Activated CD8-positive, alpha-beta T cell treated with anti-CD3 and anti-CD28 coated beads for 36 hours (primary cell): ENCODE data around the gene ZNF506. TPM values are rescaled to one million over a fixed set of nuclear protein-coding genes. Genes with fewer than 3 reads are reported as not detected.
"Not testable (repeated sequence)": the region's sequence is repeated elsewhere in the genome, so short reads cannot be mapped to it uniquely, and the experiment has no call there.

Experiments used
- ATAC-seq: fragments of 200-7000 bp; cut with Tn5 transposase; one replicate; pipeline ENCODE4 v1.10.0; 2021; ENCODE audit warnings: mild to moderate bottlenecking, moderate library complexity
- CTCF ChIA-PET: fragments of 350-600 bp; sonication (Branson Sonifier 250); formaldehyde crosslinking; loops from one replicate; lab custom pipeline; 2021; ENCODE audit warnings: antibody characterized with exemption; lab: Charles Lee
- POLR2A ChIA-PET: fragments of 350-600 bp; sonication (Branson Sonifier 250); formaldehyde crosslinking; loops from one replicate; lab custom pipeline; 2021; ENCODE audit warnings: antibody characterized with exemption; lab: Charles Lee
- DNase-seq: peaks from one replicate; pipeline ENCODE4 v3.0.0-alpha.2; 2020
- H3K27ac Mint-ChIP-seq: one replicate; pipeline ENCODE4 v1.8.0; 2021; ENCODE audit warnings: mild to moderate bottlenecking, mixed read lengths
- H3K27me3 Mint-ChIP-seq: one replicate; pipeline ENCODE4 v1.8.0; 2021; ENCODE audit warnings: mixed read lengths
- H3K36me3 Mint-ChIP-seq: one replicate; pipeline ENCODE4 v1.8.0; 2021; ENCODE audit warnings: low read depth, mixed read lengths
- H3K4me1 Mint-ChIP-seq: one replicate; pipeline ENCODE4 v1.8.0; 2021; ENCODE audit warnings: low read depth, mixed read lengths
- H3K4me3 Mint-ChIP-seq: one replicate; pipeline ENCODE4 v1.8.0; 2021; ENCODE audit warnings: mild to moderate bottlenecking, moderate library complexity, mixed read lengths
- H3K9me3 Mint-ChIP-seq: one replicate; pipeline ENCODE4 v1.8.0; 2021; ENCODE audit warnings: mixed read lengths
- intact Hi-C: fragments of 100-400 bp; cut with micrococcal nuclease; formaldehyde crosslinking; loops from one replicate; pipeline ENCODE4 v1.10.0; 2022
- total RNA-seq, 2 experiments: library from RNA; stranded (reverse); gene quantifications; one replicate each; pipeline ENCODE4 v1.2.3, GENCODE V29; 2021
- TF ChIP-seq, protein P1 (sequence below): fragments of 200-600 bp; IDR thresholded peaks from one replicate; pipeline ENCODE4 v1.8.0; 2022; ENCODE audit warnings: antibody characterized with exemption, mild to moderate bottlenecking

Gene ZNF506
- total RNA-seq, 2 experiments from 2014 or later, result 45.5 to 48.7 TPM

DNA sequence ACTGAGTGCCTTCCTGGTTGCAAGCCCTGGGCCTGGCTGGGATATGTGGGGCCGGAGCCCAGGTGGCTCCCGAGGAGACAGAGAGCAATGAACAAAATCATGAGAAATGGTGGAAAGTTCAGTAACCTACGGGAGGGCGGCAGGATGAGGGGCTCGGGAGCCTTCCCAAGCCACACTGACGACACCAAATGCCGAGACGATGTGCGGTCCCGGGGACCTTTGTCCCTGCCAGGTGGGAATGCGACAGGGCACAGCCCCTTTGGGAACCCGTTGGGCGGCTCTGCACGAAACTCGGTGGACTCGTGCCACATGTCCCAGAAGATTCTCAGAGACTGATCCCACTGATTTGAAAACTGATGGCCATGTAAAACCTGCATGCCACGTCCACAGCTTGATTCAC, 76.9 kb downstream of the ZNF506 start:
- no peak overlapping the region for H3K27ac Mint-ChIP-seq
- DNase-seq (no peak), ATAC-seq (no peak)
- H3K27me3 Mint-ChIP-seq, result no peaks in the 10 kb centered on the region
- ChIA-PET CTCF (interaction anchor here (1.2 kb wide), 1 partner anchor 12 kb away, joined by 3 read pairs; the partner anchor contains the start of gene ZNF14), POLR2A (interaction anchor here (0.6 kb wide), 1 partner anchor 111 kb away, joined by 3 read pairs; no protein-coding TSS in a partner anchor)
- H3K36me3 Mint-ChIP-seq, result no peaks in the 10 kb centered on the region
- no peaks in the 10 kb centered on the region for H3K4me1 Mint-ChIP-seq
- H3K9me3 Mint-ChIP-seq, result no peaks in the 10 kb centered on the region
- intact Hi-C loops, result no loop called here
- no peak overlapping the region for H3K4me3 Mint-ChIP-seq
- TF ChIP-seq, protein P1, sequence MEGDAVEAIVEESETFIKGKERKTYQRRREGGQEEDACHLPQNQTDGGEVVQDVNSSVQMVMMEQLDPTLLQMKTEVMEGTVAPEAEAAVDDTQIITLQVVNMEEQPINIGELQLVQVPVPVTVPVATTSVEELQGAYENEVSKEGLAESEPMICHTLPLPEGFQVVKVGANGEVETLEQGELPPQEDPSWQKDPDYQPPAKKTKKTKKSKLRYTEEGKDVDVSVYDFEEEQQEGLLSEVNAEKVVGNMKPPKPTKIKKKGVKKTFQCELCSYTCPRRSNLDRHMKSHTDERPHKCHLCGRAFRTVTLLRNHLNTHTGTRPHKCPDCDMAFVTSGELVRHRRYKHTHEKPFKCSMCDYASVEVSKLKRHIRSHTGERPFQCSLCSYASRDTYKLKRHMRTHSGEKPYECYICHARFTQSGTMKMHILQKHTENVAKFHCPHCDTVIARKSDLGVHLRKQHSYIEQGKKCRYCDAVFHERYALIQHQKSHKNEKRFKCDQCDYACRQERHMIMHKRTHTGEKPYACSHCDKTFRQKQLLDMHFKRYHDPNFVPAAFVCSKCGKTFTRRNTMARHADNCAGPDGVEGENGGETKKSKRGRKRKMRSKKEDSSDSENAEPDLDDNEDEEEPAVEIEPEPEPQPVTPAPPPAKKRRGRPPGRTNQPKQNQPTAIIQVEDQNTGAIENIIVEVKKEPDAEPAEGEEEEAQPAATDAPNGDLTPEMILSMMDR, result no peak

DNA sequence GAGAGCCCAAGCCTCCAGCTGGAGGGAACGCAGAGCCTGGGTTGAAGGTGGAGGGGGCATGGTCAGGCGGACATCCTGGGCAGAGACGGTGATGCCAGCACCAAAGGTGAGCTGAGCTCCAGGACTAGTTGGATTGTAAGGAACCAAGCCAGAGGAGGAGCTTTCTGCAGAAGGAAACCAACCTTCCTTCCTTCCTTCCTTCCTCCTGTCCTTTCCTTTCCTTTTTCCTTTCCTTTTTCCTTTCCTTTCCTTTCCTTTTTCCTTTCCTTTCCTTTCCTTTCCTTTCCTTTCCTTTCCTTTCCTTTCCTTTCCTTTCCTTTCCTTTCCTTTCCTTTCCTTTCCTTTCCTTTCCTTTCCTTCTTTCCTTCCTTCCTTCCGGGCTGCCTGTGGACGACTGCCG, 77.6 kb downstream of the ZNF506 start:
- DNase-seq, POLR2A ChIA-PET, H3K9me3 Mint-ChIP-seq, H3K36me3 Mint-ChIP-seq, H3K4me1 Mint-ChIP-seq, intact Hi-C loops, H3K27me3 Mint-ChIP-seq, H3K4me3 Mint-ChIP-seq, ATAC-seq, H3K27ac Mint-ChIP-seq: not testable (repeated sequence)
- CTCF ChIA-PET, result interaction anchor here (1.2 kb wide), 1 partner anchor 11 kb away, joined by 3 read pairs; the partner anchor contains the start of gene ZNF14

DNA sequence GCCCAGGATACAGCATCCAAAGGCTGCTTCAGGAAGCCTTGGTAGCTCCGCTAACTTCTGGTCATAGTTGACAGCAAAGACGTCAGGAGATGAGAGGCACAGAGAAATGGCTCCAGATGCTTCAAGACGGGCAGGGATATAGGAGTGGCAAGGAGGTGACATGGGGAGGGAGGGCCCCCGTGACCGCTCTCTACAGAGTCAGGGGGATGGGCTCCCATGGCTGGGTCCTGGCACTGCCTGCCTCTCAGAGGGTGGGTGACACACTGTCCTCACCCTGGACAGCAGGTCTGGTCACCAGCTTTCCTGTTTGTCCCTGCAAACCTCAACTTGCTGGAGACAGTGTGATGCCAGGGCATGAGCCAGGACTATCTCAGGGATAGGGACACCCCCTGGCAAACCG, 78.4 kb downstream of the ZNF506 start:
- no peak overlapping the region for H3K4me3 Mint-ChIP-seq
- intact Hi-C loops, result no loop called here
- H3K36me3 Mint-ChIP-seq, result no peaks in the 10 kb centered on the region
- H3K9me3 Mint-ChIP-seq, result no peaks in the 10 kb centered on the region
- ATAC-seq, result no peak
- TF ChIP-seq, protein P1, result no peak
- POLR2A ChIA-PET, result no interaction called here
- CTCF ChIA-PET, result no interaction called here
- H3K27me3 Mint-ChIP-seq, result no peaks in the 10 kb centered on the region
- H3K27ac Mint-ChIP-seq, result no peak overlapping the region
- no peaks in the 10 kb centered on the region for H3K4me1 Mint-ChIP-seq
- no peak for DNase-seq

DNA sequence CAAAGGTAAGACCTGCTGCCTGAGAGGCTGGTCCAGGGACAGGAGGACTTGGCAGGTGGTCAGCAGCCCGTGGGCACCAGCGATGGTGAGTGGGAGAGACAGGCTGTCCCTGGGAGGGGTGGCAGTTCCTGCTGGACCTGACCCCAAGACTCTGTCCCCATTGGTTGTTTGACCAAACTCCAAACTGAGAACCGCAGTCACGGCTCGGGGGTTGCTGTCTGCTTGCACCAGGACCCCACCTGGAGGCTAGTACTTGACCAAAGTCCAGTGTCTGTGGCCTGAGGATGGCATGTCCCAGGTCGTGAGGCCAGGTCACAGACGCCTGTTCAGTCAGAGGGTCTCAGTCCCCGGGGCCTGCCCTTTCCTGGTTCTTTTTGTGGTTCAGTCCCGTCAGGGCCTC, 78.8 kb downstream of the ZNF506 start:
- H3K4me3 Mint-ChIP-seq, result no peak overlapping the region
- no peak for ATAC-seq
- H3K27ac Mint-ChIP-seq, result no peak overlapping the region
- H3K4me1 Mint-ChIP-seq, result no peaks in the 10 kb centered on the region
- ChIA-PET CTCF (no interaction called here), POLR2A (no interaction called here)
- TF ChIP-seq, protein P1, result no peak
- H3K36me3 Mint-ChIP-seq, result no peaks in the 10 kb centered on the region
- H3K27me3 Mint-ChIP-seq, result no peaks in the 10 kb centered on the region
- H3K9me3 Mint-ChIP-seq, result no peaks in the 10 kb centered on the region
- no peak for DNase-seq
- intact Hi-C loops, result no loop called here

Other genes with a start within 250 kb of the ZNF506 start
- gene PBX4, start 203.1 kb downstream of the ZNF506 start, total RNA-seq, result 10 to 100 TPM; 13.8 to 15.6 TPM
- gene LPAR2, start 193.5 kb downstream of the ZNF506 start, total RNA-seq, result 10 to 100 TPM; 26.6 to 28.2 TPM
- 10 to 100 TPM; 57.3 to 59.9 TPM for gene GMIP, start 178.1 kb downstream of the ZNF506 start, total RNA-seq
- 10 to 100 TPM; 52.4 to 53.1 TPM for gene ATP13A1, start 158.1 kb downstream of the ZNF506 start, total RNA-seq
- gene ZNF101, start 152.9 kb downstream of the ZNF506 start, total RNA-seq, result 10 to 100 TPM; 82.5 to 85.2 TPM
- gene ZNF14, start 88.6 kb downstream of the ZNF506 start, total RNA-seq, result 1 to 10 TPM; 8.6 to 9.3 TPM
- 10 to 100 TPM; 10.8 to 13.5 TPM for gene ZNF253, start 44.1 kb upstream of the ZNF506 start, total RNA-seq
- 10 to 100 TPM; 17.2 to 17.8 TPM for gene ZNF93, start 79.2 kb upstream of the ZNF506 start, total RNA-seq
- gene ZNF682, start 217.8 kb upstream of the ZNF506 start, total RNA-seq, result 10 to 100 TPM in 1 of 2 experiments, 1 to 10 TPM in 1; 8.9 to 12.2 TPM